HCT116 (cell line): ENCODE measurements around the gene SPSB1. TPM values are rescaled to one million over a fixed set of nuclear protein-coding genes. Genes with fewer than 3 reads are reported as not detected.

Experiments
- ATAC-seq: fragments of 200-7000 bp; cut with Tn5 transposase; 2 replicates; pipeline ENCODE4 v1.9.1; 2020; ENCODE audit warnings: mild to moderate bottlenecking, moderate library complexity
- BruUV-seq: library from RNA; stranded (reverse); fragments of 400-500 nt; replicated peaks from 2 replicates; lab custom pipeline; 2021; lab: Mats Ljungman, UMichigan
- CTCF ChIA-PET: fragments of 300-600 bp; sonication (Branson Sonifier 250); formaldehyde crosslinking; loops from one replicate; lab custom pipeline; 2021; ENCODE audit warnings: antibody characterized with exemption; lab: Charles Lee
- POLR2A ChIA-PET: fragments of 300-600, 350-600 bp; sonication (Branson Sonifier 250); formaldehyde crosslinking; loops from one replicate; lab custom pipeline; 2021; ENCODE audit warnings: antibody characterized with exemption; lab: Charles Lee
- RAD21 ChIA-PET, 2 experiments: fragments of 300-600 bp; sonication (Branson Sonifier 250); formaldehyde crosslinking; loops; one replicate each; lab custom pipeline; 2023; ENCODE audit warnings: low total read pairs in 2 of 2; ENCODE audit not compliant: uncharacterized antibody in 2 of 2, unreplicated experiment in 2 of 2, low non-redundant PET in 1 of 2; lab: Charles Lee
- DNase-seq: peaks from one replicate; pipeline ENCODE4 v3.0.0-alpha.2; 2010; ENCODE audit warnings: low read depth, low spot score
- H2AFZ ChIP-seq: fragments of 200-600 bp; shearing (Covaris generic), sonication (generic); 2 replicates; pipeline ENCODE4 v1.6.1; 2017; ENCODE audit warnings: low read depth, mixed run types, mixed read lengths, antibody characterized with exemption, low read length; ENCODE audit not compliant: poor library complexity, severe bottlenecking
- H3K27ac ChIP-seq: 2 replicates; pipeline ENCODE4 v1.5.1; 2012; ENCODE audit warnings: low read depth, low read length
- H3K27me3 ChIP-seq: fragments of 200-600 bp; sonication (generic); 2 replicates; pipeline ENCODE4 v1.6.1; 2016; ENCODE audit warnings: mixed run types, low read length, mixed read lengths; ENCODE audit not compliant: insufficient read depth
- H3K36me3 ChIP-seq, 2 experiments: fragments of 200-500 bp in 1 of 2; fragments of 200-600 bp in 1 of 2; sonication (Bioruptor generic) in 1 of 2; sonication (generic) in 1 of 2; 2 replicates each; pipeline versions ENCODE4 v1.5.1 to v1.6.1; 2014 to 2016; ENCODE audit warnings: low read length in 2 of 2, inconsistent platforms in 1 of 2, mixed read lengths in 1 of 2, mixed run types in 1 of 2; ENCODE audit not compliant: insufficient read depth in 2 of 2, control insufficient read depth in 1 of 2
- H3K4me1 ChIP-seq, 2 experiments: fragments of 200-600 bp in 1 of 2; sonication (generic) in 1 of 2; 2 replicates each; pipeline versions ENCODE4 v1.5.1 to v1.6.1; 2012 to 2017; ENCODE audit warnings: low read length in 2 of 2, inconsistent platforms in 1 of 2, mild to moderate bottlenecking in 1 of 2, mixed read lengths in 1 of 2, mixed run types in 1 of 2, moderate library complexity in 1 of 2; ENCODE audit not compliant: insufficient read depth in 2 of 2, control insufficient read depth in 1 of 2
- H3K4me2 ChIP-seq: fragments of 200-600 bp; sonication (generic); 2 replicates; pipeline ENCODE4 v1.6.1; 2017; ENCODE audit warnings: mixed run types, low read length, mixed read lengths
- H3K4me3 ChIP-seq, 2 experiments: fragments of 200-600 bp in 1 of 2; sonication (generic) in 1 of 2; replicated peaks in 1 of 2; 2 replicates each; pipeline ENCODE4 v1.5.1; 2011 to 2016; ENCODE audit warnings: low read length in 2 of 2, control low read depth in 1 of 2, low read depth in 1 of 2, mild to moderate bottlenecking in 1 of 2, mixed read lengths in 1 of 2, mixed run types in 1 of 2
- H3K79me2 ChIP-seq: fragments of 200-600 bp; sonication (generic); 2 replicates; pipeline ENCODE4 v1.6.1; 2017; ENCODE audit warnings: mild to moderate bottlenecking, mixed run types, low read length, moderate library complexity, mixed read lengths; ENCODE audit not compliant: insufficient read depth
- H3K9ac ChIP-seq: fragments of 200-600 bp; sonication (generic); 2 replicates; pipeline ENCODE4 v1.6.1; 2016; ENCODE audit warnings: low read length, mixed read lengths
- H3K9me2 ChIP-seq: fragments of 200-600 bp; sonication (generic), shearing (Covaris generic); 2 replicates; pipeline ENCODE4 v1.6.1; 2017; ENCODE audit warnings: mixed run types, mild to moderate bottlenecking, moderate library complexity; ENCODE audit not compliant: insufficient read depth
- H3K9me3 ChIP-seq, 2 experiments: fragments of 200-500 bp in 1 of 2; fragments of 200-600 bp in 1 of 2; sonication (Bioruptor generic) in 1 of 2; sonication (generic) in 1 of 2; 2 replicates each; pipeline ENCODE4 v1.6.1; 2014 to 2017; ENCODE audit warnings: low read length in 2 of 2, mixed read lengths in 2 of 2, inconsistent platforms in 1 of 2, low read depth in 1 of 2, mild to moderate bottlenecking in 1 of 2, mixed run types in 1 of 2, moderate library complexity in 1 of 2; ENCODE audit not compliant: control insufficient read depth in 1 of 2, insufficient read depth in 1 of 2
- H4K20me1 ChIP-seq: fragments of 200-600 bp; sonication (generic), shearing (Covaris generic); 2 replicates; pipeline ENCODE4 v1.6.1; 2017; ENCODE audit warnings: mixed run types, mild to moderate bottlenecking, moderate library complexity; ENCODE audit not compliant: insufficient read depth
- ATF3 ChIP-seq: IDR thresholded peaks from 2 replicates; pipeline ENCODE4 v1.6.1; 2012
- CBX3 ChIP-seq: IDR thresholded peaks from 2 replicates; pipeline ENCODE4 v1.6.1; 2012; ENCODE audit warnings: low read depth
- CEBPB ChIP-seq: IDR thresholded peaks from 2 replicates; pipeline ENCODE4 v1.6.1; 2012; ENCODE audit warnings: low read depth
- CTCF ChIP-seq, 3 experiments: fragments of 200-600 bp in 1 of 3; sonication (generic) in 1 of 3; IDR thresholded peaks in 2 of 3; conservative IDR thresholded peaks in 1 of 3; 2 replicates each; pipeline ENCODE4 v1.5.1; 2012 to 2017; ENCODE audit warnings: low read depth in 2 of 3, low read length in 2 of 3, antibody characterized with exemption in 1 of 3, borderline replicate concordance in 1 of 3, control low read depth in 1 of 3, mild to moderate bottlenecking in 1 of 3, mixed read lengths in 1 of 3, mixed run types in 1 of 3, moderate library complexity in 1 of 3; ENCODE audit not compliant: insufficient read depth in 1 of 3
- EGR1 ChIP-seq: IDR thresholded peaks from 2 replicates; pipeline ENCODE4 v1.6.1; 2012; ENCODE audit warnings: low read depth
- ELF1 ChIP-seq: IDR thresholded peaks from 2 replicates; pipeline ENCODE4 v1.6.1; 2012; ENCODE audit warnings: low read depth, borderline replicate concordance
- EZH2 ChIP-seq: fragments of 200-600 bp; sonication (generic); IDR thresholded peaks from 2 replicates; pipeline ENCODE4 v1.6.1; 2017; ENCODE audit warnings: antibody characterized with exemption, mixed run types
- EZH2phosphoT487 ChIP-seq: fragments of 200-600 bp; IDR thresholded peaks from 2 replicates; pipeline ENCODE4 v1.6.1; 2018; ENCODE audit warnings: antibody characterized with exemption, borderline replicate concordance
- FOSL1 ChIP-seq: IDR thresholded peaks from 2 replicates; pipeline ENCODE4 v1.6.1; 2012; ENCODE audit warnings: low read depth
- MAX ChIP-seq: IDR thresholded peaks from 2 replicates; pipeline ENCODE4 v1.6.1; 2012
- POLR2A ChIP-seq: IDR thresholded peaks from 2 replicates; pipeline ENCODE4 v1.7.0; 2011; ENCODE audit warnings: borderline replicate concordance; ENCODE audit not compliant: insufficient read depth, insufficient read length; ENCODE audit errors: extremely low read depth
- POLR2AphosphoS5 ChIP-seq: IDR thresholded peaks from 2 replicates; pipeline ENCODE4 v1.6.1; 2011; ENCODE audit warnings: mild to moderate bottlenecking, low read depth, low read length, moderate library complexity
- RAD21 ChIP-seq: IDR thresholded peaks from 2 replicates; pipeline ENCODE4 v1.6.1; 2012; ENCODE audit warnings: low read depth, mild to moderate bottlenecking
- SIN3A ChIP-seq: IDR thresholded peaks from 2 replicates; pipeline ENCODE4 v1.6.1; 2012; ENCODE audit warnings: low read depth
- SP1 ChIP-seq: IDR thresholded peaks from 2 replicates; pipeline ENCODE4 v1.6.1; 2012; ENCODE audit warnings: low read depth
- TCF7L2 ChIP-seq: IDR thresholded peaks from 2 replicates; pipeline ENCODE4 v1.7.0; 2011; ENCODE audit warnings: borderline replicate concordance, inconsistent platforms; ENCODE audit not compliant: insufficient read depth, insufficient read length; ENCODE audit errors: extremely low read depth
- YY1 ChIP-seq: IDR thresholded peaks from 2 replicates; pipeline ENCODE4 v1.6.1; 2011; ENCODE audit warnings: low read length, low read depth, moderate library complexity, mild to moderate bottlenecking; ENCODE audit not compliant: insufficient replicate concordance; ENCODE audit errors: extremely low read depth
- ZNF274 ChIP-seq: fragments of 200-500 bp; sonication (Bioruptor generic); IDR thresholded peaks from 2 replicates; pipeline ENCODE4 v1.6.1; 2014; ENCODE audit warnings: mild to moderate bottlenecking, low read depth, low read length, inconsistent platforms
- intact Hi-C: fragments of 100-400 bp; cut with micrococcal nuclease; formaldehyde crosslinking; loops from 2 replicates; pipeline ENCODE4 v1.10.0; 2022
- total RNA-seq: library from RNA; stranded (reverse); gene quantifications from one replicate; pipeline ENCODE4 v1.2.1, GENCODE V29; 2021; ENCODE audit not compliant: unreplicated experiment

SPSB1 gene
- total RNA-seq, 1 experiment from 2014 or later = 10.8 TPM

GRCh38 chr1:9317591-9318417 lies 25.1 kb downstream of the SPSB1 start (continued):
- TF ChIP-seq MAX = no peak
- TF ChIP-seq POLR2A = no peak

- peaks cover 14 to 34% of the 10 kb centered on the region in 2 experiments for H3K4me1 ChIP-seq
- DNase-seq (no peak), ATAC-seq (no peak)
- no peaks in the 10 kb centered on the region for H4K20me1 ChIP-seq
- peaks cover 45% of the 10 kb centered on the region; the same call in 1 of the 2 replicates for H3K79me2 ChIP-seq
- H3K9me3 ChIP-seq = no peaks in the 10 kb centered on the region
- H3K4me2 ChIP-seq = no peak overlapping the region
- H3K9ac ChIP-seq = no peak overlapping the region
- TF ChIP-seq POLR2AphosphoS5 = no peak
- no peak for TF ChIP-seq CBX3
- TF ChIP-seq SP1 = no peak
- TF ChIP-seq MAX = no peak
- no peak for TF ChIP-seq EZH2phosphoT487
- no peak for TF ChIP-seq TCF7L2
- no peak for TF ChIP-seq ATF3
- no peak for TF ChIP-seq CTCF (IDR thresholded peaks at IDR 0.05 in 2 of 3, conservative IDR thresholded peaks at IDR 0.05 in 1 of 3; ENCODE audit: borderline replicate concordance in 1 of 3, insufficient read depth in 1 of 3, low read depth in 2 of 3, low read length in 2 of 3)
- TF ChIP-seq YY1 = no peak
- TF ChIP-seq ZNF274 = no peak
- no peak for TF ChIP-seq EGR1
- no peak for TF ChIP-seq SIN3A
- TF ChIP-seq FOSL1 = no peak
- TF ChIP-seq CEBPB = no peak
- no peak for TF ChIP-seq RAD21
- no peak for TF ChIP-seq ELF1
- no peak for TF ChIP-seq EZH2
- no peaks in the 10 kb centered on the region for H3K36me3 ChIP-seq
- H2AFZ ChIP-seq = no peak overlapping the region
- no peak overlapping the region for H3K4me3 ChIP-seq
- H3K27me3 ChIP-seq = no peaks in the 10 kb centered on the region
- BruUV-seq = no TSS peak
- intact Hi-C loops = no loop called here
- ChIA-PET RAD21 (no interaction called here), POLR2A (no interaction called here), CTCF (no interaction called here)
- no peaks in the 10 kb centered on the region for H3K9me2 ChIP-seq
- H3K27ac ChIP-seq = no peak overlapping the region
These were observed 26.6 kb downstream of the SPSB1 start for GRCh38 chr1:9319208-9319788.
